Measurements from ENCODE around the gene SPATA25. TPM values are rescaled to one million over a fixed set of nuclear protein-coding genes. Genes with fewer than 3 reads are reported as not detected.

SPATA25 gene
- total and polyA plus RNA-seq, 4 donors, result 0.43 to 7.6 (median 1.2) TPM

DNA sequence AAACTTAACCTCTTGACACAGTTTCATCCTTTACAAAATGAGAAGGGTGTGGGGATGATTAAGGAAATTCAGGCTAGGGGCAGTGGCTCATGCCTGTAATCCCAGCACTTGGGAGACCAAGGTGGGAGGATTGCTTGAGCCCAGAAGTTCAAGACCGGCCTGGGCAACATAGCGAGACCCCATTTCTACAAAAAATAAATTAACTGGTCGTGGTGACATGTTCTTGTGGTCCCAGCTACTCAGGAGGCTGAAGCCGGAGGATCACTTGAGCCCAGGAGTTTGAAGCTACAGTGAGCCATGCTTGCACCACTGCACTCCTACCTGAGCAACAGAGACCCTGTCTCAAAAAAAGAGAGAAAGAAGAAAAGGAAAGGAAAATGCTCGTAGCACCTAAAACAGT is 21.0 kb downstream of the SPATA25 start:
- Histone ChIP-seq H3K9me3 (ENCODE audit: control insufficient read depth in 4 of 4, low read length in 3 of 4) (no peaks in the 10 kb centered on the region), H3K4me3 (ENCODE audit: low read depth in 1 of 3, low read length in 3 of 3) (no peak overlapping the region), H3K27me3 (ENCODE audit: control insufficient read depth in 4 of 4, insufficient read depth in 4 of 4, low read length in 3 of 4) (no peaks in the 10 kb centered on the region), H3K36me3 (ENCODE audit: control insufficient read depth in 4 of 4, insufficient read depth in 3 of 4, low read depth in 1 of 4, low read length in 3 of 4) (no peaks in the 10 kb centered on the region), H3K9ac (ENCODE audit: low read depth in 1 of 2, low read length in 2 of 2) (no peak overlapping the region), H3K4me1 (ENCODE audit: control insufficient read depth in 4 of 4, insufficient read depth in 4 of 4, low read length in 3 of 4) (peaks cover 0 to 4% (median 0%) of the 10 kb centered on the region in 4 donors), H3K27ac (ENCODE audit: low read depth in 1 of 2, low read length in 2 of 2) (no peak overlapping the region)
- DNase-seq (ENCODE audit: low spot score), result no peak
- WGBS, result 97% methylated on average over 5 of the region's 5 CpGs
- TF ChIP-seq, protein P1, sequence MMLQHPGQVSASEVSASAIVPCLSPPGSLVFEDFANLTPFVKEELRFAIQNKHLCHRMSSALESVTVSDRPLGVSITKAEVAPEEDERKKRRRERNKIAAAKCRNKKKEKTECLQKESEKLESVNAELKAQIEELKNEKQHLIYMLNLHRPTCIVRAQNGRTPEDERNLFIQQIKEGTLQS (IDR thresholded peaks at IDR 0.05), result no peak
- no peak for TF ChIP-seq RAD21 (IDR thresholded peaks at IDR 0.05)
- no peak for TF ChIP-seq SP1 (IDR thresholded peaks at IDR 0.05)
- no peak for TF ChIP-seq RXRA (IDR thresholded peaks at IDR 0.05)
- TF ChIP-seq, protein P2, sequence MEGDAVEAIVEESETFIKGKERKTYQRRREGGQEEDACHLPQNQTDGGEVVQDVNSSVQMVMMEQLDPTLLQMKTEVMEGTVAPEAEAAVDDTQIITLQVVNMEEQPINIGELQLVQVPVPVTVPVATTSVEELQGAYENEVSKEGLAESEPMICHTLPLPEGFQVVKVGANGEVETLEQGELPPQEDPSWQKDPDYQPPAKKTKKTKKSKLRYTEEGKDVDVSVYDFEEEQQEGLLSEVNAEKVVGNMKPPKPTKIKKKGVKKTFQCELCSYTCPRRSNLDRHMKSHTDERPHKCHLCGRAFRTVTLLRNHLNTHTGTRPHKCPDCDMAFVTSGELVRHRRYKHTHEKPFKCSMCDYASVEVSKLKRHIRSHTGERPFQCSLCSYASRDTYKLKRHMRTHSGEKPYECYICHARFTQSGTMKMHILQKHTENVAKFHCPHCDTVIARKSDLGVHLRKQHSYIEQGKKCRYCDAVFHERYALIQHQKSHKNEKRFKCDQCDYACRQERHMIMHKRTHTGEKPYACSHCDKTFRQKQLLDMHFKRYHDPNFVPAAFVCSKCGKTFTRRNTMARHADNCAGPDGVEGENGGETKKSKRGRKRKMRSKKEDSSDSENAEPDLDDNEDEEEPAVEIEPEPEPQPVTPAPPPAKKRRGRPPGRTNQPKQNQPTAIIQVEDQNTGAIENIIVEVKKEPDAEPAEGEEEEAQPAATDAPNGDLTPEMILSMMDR (IDR thresholded peaks at IDR 0.05; ENCODE audit: low read depth, low read length, missing input control), result no peak

DNA sequence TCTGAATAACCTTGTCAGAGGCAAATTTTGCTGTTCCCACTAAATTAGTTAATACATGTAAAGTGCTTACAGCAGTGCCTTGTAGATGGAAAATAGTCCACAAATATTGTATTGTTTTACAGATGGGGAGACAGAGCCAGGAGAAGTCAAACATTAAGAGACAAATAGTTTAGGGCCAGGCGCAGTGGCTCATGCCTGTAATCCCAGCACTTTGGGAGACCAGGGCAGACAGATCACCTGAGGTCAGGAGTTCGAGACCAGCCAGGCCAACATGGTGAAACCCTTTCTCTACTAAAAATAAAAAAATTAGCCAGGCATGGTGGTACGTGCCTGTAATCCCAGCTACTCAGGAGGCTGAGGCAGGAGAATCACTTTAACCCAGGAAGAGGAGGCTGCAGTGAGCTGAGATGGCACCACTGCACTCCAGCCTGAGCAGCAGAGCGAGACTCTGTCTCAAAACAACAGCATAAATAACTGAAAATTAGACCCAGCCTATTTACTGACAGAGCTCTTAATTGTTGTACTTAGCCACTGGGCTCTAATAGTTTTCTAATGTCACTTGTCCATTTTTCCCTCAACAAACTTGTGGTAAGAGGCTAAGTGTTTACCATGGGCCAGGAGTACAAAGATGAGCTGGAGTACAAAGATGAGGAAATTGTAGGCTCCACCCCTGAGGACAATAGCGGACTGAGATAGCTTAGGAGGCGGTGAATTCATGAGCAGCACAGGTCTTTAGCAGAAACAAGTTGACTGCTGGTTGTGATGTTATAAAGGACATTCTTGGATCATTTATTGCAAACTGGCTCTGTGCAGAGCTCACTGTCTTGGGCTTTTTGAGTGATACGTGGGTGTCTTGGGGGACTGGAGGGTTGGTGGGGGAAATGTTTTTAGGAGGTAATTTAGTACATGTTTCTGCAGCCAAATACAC is 23.6 kb downstream of the SPATA25 start:
- DNase-seq (ENCODE audit: low spot score), result no peak
- TF ChIP-seq RXRA (IDR thresholded peaks at IDR 0.05), result no peak
- no peak for TF ChIP-seq JUND (IDR thresholded peaks at IDR 0.05)
- no peak for TF ChIP-seq NR2F2 (IDR thresholded peaks at IDR 0.05)
- TF ChIP-seq, protein P3, sequence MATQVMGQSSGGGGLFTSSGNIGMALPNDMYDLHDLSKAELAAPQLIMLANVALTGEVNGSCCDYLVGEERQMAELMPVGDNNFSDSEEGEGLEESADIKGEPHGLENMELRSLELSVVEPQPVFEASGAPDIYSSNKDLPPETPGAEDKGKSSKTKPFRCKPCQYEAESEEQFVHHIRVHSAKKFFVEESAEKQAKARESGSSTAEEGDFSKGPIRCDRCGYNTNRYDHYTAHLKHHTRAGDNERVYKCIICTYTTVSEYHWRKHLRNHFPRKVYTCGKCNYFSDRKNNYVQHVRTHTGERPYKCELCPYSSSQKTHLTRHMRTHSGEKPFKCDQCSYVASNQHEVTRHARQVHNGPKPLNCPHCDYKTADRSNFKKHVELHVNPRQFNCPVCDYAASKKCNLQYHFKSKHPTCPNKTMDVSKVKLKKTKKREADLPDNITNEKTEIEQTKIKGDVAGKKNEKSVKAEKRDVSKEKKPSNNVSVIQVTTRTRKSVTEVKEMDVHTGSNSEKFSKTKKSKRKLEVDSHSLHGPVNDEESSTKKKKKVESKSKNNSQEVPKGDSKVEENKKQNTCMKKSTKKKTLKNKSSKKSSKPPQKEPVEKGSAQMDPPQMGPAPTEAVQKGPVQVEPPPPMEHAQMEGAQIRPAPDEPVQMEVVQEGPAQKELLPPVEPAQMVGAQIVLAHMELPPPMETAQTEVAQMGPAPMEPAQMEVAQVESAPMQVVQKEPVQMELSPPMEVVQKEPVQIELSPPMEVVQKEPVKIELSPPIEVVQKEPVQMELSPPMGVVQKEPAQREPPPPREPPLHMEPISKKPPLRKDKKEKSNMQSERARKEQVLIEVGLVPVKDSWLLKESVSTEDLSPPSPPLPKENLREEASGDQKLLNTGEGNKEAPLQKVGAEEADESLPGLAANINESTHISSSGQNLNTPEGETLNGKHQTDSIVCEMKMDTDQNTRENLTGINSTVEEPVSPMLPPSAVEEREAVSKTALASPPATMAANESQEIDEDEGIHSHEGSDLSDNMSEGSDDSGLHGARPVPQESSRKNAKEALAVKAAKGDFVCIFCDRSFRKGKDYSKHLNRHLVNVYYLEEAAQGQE (IDR thresholded peaks at IDR 0.05), result no peak
- no peak for TF ChIP-seq RAD21 (IDR thresholded peaks at IDR 0.05)
- TF ChIP-seq, protein P1 (IDR thresholded peaks at IDR 0.05), result no peak
- TF ChIP-seq, protein P4, sequence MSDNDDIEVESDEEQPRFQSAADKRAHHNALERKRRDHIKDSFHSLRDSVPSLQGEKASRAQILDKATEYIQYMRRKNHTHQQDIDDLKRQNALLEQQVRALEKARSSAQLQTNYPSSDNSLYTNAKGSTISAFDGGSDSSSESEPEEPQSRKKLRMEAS (IDR thresholded peaks at IDR 0.05), result no peak
- TF ChIP-seq, protein P5, sequence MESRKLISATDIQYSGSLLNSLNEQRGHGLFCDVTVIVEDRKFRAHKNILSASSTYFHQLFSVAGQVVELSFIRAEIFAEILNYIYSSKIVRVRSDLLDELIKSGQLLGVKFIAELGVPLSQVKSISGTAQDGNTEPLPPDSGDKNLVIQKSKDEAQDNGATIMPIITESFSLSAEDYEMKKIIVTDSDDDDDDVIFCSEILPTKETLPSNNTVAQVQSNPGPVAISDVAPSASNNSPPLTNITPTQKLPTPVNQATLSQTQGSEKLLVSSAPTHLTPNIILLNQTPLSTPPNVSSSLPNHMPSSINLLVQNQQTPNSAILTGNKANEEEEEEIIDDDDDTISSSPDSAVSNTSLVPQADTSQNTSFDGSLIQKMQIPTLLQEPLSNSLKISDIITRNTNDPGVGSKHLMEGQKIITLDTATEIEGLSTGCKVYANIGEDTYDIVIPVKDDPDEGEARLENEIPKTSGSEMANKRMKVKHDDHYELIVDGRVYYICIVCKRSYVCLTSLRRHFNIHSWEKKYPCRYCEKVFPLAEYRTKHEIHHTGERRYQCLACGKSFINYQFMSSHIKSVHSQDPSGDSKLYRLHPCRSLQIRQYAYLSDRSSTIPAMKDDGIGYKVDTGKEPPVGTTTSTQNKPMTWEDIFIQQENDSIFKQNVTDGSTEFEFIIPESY (IDR thresholded peaks at IDR 0.05), result no peak
- TF ChIP-seq GABPA (IDR thresholded peaks at IDR 0.05 in 1 of 2, conservative IDR thresholded peaks at IDR 0.05 in 1 of 2), result no peak
- no peak for TF ChIP-seq YY1 (IDR thresholded peaks at IDR 0.05)
- TF ChIP-seq HNF4G (IDR thresholded peaks at IDR 0.05), result no peak
- TF ChIP-seq FOXA1 (IDR thresholded peaks at IDR 0.05), result no peak
- TF ChIP-seq, protein P2 (IDR thresholded peaks at IDR 0.05; ENCODE audit: low read depth, low read length, missing input control), result no peak
- 88% methylated on average over 7 of the region's 7 CpGs for WGBS
- no peaks in the 10 kb centered on the region for H3K9me3 ChIP-seq (ENCODE audit: control insufficient read depth in 4 of 4, low read length in 3 of 4)
- H3K4me3 ChIP-seq (ENCODE audit: low read depth in 1 of 3, low read length in 3 of 3), result no peak overlapping the region
- H3K27ac ChIP-seq (ENCODE audit: low read depth in 1 of 2, low read length in 2 of 2), result no peak overlapping the region
- no peak overlapping the region for H3K9ac ChIP-seq (ENCODE audit: low read depth in 1 of 2, low read length in 2 of 2)
- H3K36me3 ChIP-seq (ENCODE audit: control insufficient read depth in 4 of 4, insufficient read depth in 3 of 4, low read depth in 1 of 4, low read length in 3 of 4), result no peaks in the 10 kb centered on the region
- peaks cover 0 to 4% (median 0%) of the 10 kb centered on the region in 4 donors for H3K4me1 ChIP-seq (ENCODE audit: control insufficient read depth in 4 of 4, insufficient read depth in 4 of 4, low read length in 3 of 4)
- no peaks in the 10 kb centered on the region for H3K27me3 ChIP-seq (ENCODE audit: control insufficient read depth in 4 of 4, insufficient read depth in 4 of 4, low read length in 3 of 4)

All from liver (tissue), 9 donors.